HG03442 (cell line): Measurements from ENCODE around the gene RHOBTB3.
"Not testable (repeated sequence)": the region's sequence is repeated elsewhere in the genome, so short reads cannot be mapped to it uniquely, and the experiment has no call there.

Experiments used
- ATAC-seq: cut with Tn5 transposase; IDR thresholded peaks from one replicate; pipeline ENCODE4 v1.9.1; 2021; ENCODE audit warnings: mild to moderate bottlenecking, moderate library complexity; ENCODE audit not compliant: unreplicated experiment

The RHOBTB3 gene

GRCh38 chr5:95817430-95817829 lies 86.3 kb downstream of the RHOBTB3 start:
- ATAC-seq, result no peak

DNA sequence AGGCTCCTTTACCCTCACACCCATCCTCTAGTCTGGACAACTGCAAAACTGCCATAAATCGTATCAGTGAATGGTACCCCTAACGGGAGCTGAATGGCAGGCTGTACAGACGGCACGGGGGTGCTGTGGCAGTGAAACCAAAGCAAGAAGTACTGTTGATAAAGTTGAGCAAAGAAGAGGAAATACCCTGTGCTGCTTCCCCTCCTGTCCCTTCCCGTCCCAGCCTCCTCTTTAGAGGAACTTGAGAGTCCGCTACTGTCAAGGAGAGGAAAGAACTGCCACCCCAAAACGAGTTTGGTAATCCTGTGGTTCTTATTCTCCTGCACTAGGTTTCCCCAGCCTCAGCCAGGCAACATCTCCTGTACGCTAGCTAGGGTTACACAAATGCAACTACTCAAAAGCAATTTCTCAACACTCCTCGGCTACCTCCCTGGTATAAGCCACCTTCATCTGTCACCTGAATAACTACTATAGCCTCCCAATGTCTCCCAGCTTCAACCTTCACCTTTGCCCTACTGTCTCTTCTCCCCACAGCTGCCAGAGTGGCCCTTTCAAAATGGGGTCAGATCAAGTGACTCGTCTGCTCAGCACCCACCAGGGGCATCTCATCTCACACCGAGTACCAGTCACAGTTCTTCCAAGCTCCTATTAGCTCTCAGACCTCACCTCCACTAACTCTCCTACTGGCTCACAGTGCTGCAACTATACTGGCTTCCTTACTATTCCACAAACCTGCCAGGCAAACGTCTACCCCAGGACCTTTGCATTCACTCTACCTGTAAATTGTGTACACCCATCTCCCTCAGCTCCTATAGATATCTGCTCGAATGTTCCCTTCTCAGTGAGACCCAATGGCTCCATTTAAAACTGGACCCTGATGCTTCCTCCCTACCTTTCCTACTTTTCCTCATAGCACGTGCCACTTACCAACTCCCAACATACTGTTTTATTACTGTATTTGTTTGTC lies 87.3 kb downstream of the RHOBTB3 start:
- no peak for ATAC-seq

- ATAC-seq, result peak; percentile 22
Observed at GRCh38 chr5:95821110-95822021, 90.2 kb downstream of the RHOBTB3 start.

GRCh38 chr5:95822043-95822541 lies 91.0 kb downstream of the RHOBTB3 start:
- peak; percentile 39 for ATAC-seq

DNA sequence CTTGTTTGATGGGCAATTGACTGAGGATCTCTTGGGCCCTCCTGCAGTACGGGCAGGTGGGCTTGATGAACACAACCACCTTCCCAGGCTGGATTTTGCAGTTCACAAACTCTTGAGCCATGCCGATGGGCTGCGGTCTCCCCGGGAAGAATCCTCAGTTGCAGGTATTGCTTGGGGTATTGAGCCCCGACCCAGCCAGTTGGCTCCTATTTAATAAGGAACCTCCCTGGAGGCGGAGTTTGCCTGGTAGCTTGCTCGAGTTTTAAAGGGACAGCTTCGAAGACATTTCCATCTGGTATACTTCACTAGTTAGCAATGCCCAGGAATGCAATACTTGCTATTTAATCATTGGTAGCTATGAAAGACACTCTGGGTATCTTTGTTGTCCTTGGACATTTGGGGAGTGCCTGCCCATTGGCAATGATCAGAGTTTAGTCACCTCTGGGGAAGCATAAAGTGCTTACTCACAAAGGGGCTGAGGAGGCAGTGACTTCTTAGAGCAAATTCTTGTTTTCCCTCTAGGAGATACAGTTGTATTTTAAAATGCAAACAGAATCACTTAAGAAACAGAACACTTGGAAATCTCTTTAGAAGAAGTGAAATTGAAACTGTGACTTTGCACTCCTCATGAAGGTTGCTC lies 91.5 kb downstream of the RHOBTB3 start, which contains the start of gene GLRX:
Gene GLRX, minus strand, starts transcription at position 185 of the 640 bp plus-strand sequence. Its CDS starts 64 bp downstream, at position 121.
- peak; percentile 41 for ATAC-seq

GRCh38 chr5:95823218-95823737 lies 92.1 kb downstream of the RHOBTB3 start:
- no peak for ATAC-seq

DNA sequence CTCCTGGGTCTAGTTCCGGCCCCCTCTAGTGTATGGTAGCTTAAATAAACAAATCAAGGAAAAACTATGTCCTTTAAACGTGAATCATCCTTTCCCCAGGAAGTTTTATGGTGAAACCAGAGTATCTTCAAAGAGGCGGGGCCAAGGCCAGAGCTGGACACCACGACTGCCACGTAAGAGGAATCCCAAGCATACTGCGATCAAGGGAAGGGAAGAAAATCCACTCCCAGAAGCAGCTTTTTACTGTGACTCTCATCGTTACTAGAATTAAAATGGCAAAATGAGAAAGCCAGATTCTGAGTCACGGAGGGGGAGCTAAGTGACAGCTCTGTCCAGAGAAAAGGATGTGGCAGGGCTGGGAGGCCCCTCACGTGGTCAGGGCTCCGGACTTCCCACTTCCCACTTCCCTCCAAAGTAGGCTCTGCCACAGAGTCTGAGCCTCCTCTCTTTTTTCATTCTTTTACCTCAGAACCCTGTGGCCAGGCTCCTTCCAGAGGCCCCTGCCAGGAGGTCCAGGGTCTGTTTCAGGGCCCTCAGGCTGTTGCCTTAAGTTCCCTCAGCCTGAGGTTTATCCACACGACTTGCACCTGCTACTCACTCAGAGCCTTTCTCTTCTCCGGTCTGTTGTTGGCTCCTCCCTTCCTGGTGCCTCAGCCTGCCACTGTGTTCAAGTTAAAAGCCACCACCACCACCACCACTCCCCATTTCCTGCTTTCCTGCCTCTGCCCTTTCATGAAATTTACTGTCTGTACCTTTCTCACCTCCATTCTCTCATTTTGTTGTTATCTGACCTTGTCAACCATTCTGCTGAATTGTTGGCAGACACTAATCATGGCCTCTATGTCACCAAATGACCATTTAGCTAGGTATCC lies 92.8 kb downstream of the RHOBTB3 start:
- ATAC-seq, result peak; percentile 41

DNA sequence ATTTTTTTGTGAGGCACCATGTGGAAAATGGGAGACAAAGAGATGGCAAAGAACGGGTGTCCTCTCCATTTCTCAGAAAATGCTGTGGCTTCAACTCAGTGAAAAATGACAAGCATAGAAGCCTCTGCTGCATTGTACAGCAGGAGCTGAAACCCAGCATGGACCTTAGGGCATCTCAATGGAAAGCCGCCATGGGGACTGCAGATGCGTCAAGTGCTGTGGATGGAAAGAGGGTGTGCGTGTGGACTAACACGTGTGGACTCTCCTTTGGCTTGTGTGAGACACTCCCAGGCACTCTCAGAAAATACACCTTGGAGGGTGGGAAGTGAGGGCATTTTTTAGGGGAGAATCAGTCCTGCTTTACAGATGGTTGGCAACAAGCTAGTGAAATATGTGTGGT lies 93.6 kb downstream of the RHOBTB3 start:
- ATAC-seq, result no peak

GRCh38 chr5:95825495-95825894 lies 94.4 kb downstream of the RHOBTB3 start:
- no peak for ATAC-seq

GRCh38 chr5:95826949-95827891 lies 96.1 kb downstream of the RHOBTB3 start:
- no peak for ATAC-seq

DNA sequence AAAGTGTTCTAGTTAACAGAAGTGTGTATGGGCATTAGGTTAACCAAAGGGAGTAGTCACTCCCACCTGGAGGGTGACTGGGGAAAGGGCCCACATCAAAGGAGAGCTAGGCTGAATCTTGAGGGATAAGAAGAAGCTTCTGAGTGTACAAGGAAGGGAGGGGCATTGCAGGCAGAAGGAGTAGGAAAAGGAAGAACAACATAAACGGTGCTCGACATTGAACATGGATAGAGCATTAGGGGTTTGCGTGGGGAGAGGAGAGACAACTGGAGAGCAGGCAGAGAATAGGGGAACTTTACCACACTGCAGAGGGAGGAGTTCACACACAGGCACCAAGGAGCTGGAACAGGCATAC lies 96.7 kb downstream of the RHOBTB3 start:
- no peak for ATAC-seq

DNA sequence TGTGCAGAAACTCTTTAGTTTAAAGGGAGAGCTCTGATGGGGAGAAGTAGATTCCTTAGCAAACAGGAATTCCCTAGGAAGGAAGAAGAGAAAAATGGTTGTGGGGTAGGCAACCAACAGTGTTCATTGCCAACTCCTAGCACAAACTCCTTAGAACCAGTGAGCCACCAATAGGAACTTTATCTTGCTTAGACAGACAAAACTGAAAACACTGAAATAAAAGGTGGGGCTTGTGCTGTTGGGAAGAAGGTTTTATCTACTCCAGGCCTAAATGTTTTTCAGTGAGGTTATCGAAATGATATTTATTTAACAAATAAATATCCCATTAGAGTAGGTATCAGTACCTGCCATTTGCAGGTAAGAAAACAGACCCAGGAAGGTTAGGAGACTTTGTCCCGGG lies 99.1 kb downstream of the RHOBTB3 start:
- ATAC-seq, result no peak

- ATAC-seq, result no peak
Observed at GRCh38 chr5:95832664-95833063, 101.5 kb downstream of the RHOBTB3 start.

- no peak for ATAC-seq
Observed at GRCh38 chr5:95835682-95836385, 104.7 kb downstream of the RHOBTB3 start.

GRCh38 chr5:95836544-95836943 lies 105.4 kb downstream of the RHOBTB3 start:
- no peak for ATAC-seq

- not testable (repeated sequence) for ATAC-seq
Observed at GRCh38 chr5:95836971-95837370, 105.8 kb downstream of the RHOBTB3 start.

- no peak for ATAC-seq
Observed at GRCh38 chr5:95837492-95837891, 106.4 kb downstream of the RHOBTB3 start.

DNA sequence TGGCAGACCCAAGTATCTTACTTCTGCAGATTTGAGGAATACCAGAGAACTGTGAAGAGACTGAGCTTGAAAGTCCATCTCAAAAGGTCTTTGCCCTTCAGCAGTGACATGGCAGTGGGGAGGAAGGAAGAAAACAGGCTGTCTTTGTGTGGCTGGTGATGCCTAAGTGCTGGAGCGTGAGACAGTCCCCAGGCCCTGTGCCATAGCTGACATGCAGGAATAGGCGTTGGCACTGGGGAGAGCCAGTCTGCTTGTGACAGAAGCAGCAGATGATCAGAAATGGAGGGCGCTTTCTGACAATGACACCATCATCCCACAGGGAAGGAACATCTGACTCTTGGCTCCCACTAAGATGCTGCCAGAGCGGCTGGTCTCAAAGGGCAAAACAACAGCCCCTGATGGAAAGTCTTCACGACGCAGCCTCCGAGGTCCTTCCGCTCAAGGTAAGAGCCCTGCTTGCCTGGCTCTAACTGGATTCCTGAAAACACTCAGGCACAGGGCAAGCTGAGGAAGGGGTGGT lies 106.9 kb downstream of the RHOBTB3 start:
- ATAC-seq, result no peak
